Measurements from ENCODE around the gene NOP58.

The NOP58 gene

DNA sequence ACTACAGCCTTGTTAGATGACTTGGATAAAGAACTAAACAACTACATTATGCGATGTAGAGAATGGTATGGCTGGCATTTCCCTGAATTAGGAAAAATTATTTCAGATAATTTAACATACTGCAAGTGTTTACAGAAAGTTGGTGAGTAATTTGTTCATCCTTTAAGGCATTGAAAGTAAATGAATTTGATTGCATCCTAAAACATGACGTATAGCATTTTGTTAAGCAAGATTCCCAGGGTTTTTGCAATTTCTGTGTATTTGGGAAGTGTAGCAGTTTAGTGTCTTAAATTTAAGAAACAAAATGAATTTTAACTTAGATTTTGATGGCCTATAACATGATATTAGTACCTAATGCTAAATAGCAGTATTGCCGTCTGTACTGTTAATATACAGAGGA, 24.8 kb downstream of the NOP58 start:
- H2AFZ ChIP-seq (ENCODE audit: insufficient read depth, low read length, poor library complexity): no peak overlapping the region
- H3K23ac ChIP-seq (ENCODE audit: low read length): no peak overlapping the region
- H3K4me2 ChIP-seq (ENCODE audit: low read length): no peak overlapping the region
- no peak overlapping the region for H3K9ac ChIP-seq (ENCODE audit: low read length)
- H3K27ac ChIP-seq (ENCODE audit: low read depth, low read length): no peak overlapping the region
- no CpG with 5 or more reads among the region's 3 CpGs for WGBS (ENCODE audit: extremely low coverage, insufficient coverage, insufficient read length)
- no peak overlapping the region for H2AK5ac ChIP-seq (ENCODE audit: low read length)
- H3K79me2 ChIP-seq (ENCODE audit: control insufficient read depth, insufficient read depth, low read length, poor library complexity): no peaks in the 10 kb centered on the region
- no peak overlapping the region for H2BK12ac ChIP-seq (ENCODE audit: low read length)
- no peaks in the 10 kb centered on the region for H3K79me1 ChIP-seq (ENCODE audit: low read length)
- H3K27me3 ChIP-seq (ENCODE audit: insufficient read depth, low read length): no peaks in the 10 kb centered on the region
- no peak overlapping the region for H4K8ac ChIP-seq (ENCODE audit: low read depth, low read length)
- peaks cover 46 to 48% of the 10 kb centered on the region in 2 experiments for H3K36me3 ChIP-seq (ENCODE audit: control insufficient read depth in 1 of 2, insufficient read depth in 2 of 2, low read length in 2 of 2)
- H2BK120ac ChIP-seq (ENCODE audit: insufficient read depth, low read length, poor library complexity): no peak overlapping the region
- no peak overlapping the region for H3K4ac ChIP-seq (ENCODE audit: low read depth, low read length)
- H4K91ac ChIP-seq (ENCODE audit: low read depth, low read length): no peak overlapping the region
- no peak overlapping the region for H3K4me3 ChIP-seq (ENCODE audit: low read depth, low read length)
- no peak overlapping the region for H2BK5ac ChIP-seq (ENCODE audit: low read depth, low read length, poor library complexity)
- no peaks in the 10 kb centered on the region for H3K4me1 ChIP-seq (ENCODE audit: control insufficient read depth in 1 of 2, insufficient read depth in 2 of 2, low read length in 2 of 2)
- H4K12ac ChIP-seq (ENCODE audit: low read depth, low read length): no peak overlapping the region
- H3K9me3 ChIP-seq (ENCODE audit: insufficient read depth, low read depth, low read length): no peaks in the 10 kb centered on the region
- no peak for DNase-seq
- no peak overlapping the region for H3K14ac ChIP-seq (ENCODE audit: low read length)
- H3K18ac ChIP-seq (ENCODE audit: low read length): no peak overlapping the region

- no peak overlapping the region for H3K14ac ChIP-seq (ENCODE audit: low read length)
Observed at GRCh38 chr2:202290970-202291369, 25.4 kb downstream of the NOP58 start.

DNA sequence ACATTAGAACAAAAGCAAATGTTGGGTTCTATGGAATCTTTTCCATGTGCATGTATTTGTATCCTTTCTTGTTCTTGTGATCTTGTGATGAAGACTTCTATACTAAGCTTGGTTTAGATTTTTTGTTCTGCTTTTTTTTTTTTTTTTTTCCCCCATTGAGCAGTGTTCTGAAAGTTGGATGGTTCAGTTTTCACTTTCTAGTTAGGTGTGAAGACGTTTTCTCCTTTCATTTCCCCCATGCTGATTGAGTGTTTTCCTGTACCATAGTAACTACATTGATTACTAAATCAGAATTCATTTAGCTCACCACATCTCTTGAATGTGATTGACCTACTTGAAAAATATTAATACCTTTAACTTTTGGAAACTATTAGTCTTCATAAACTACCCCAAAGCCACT, 34.1 kb downstream of the NOP58 start:
- peaks cover 20 to 28% of the 10 kb centered on the region in 2 experiments for H3K36me3 ChIP-seq (ENCODE audit: control insufficient read depth in 1 of 2, insufficient read depth in 2 of 2, low read length in 2 of 2)

More at GRCh38 chr2:202290970-202291369, 25.4 kb downstream of the NOP58 start:
- H3K27ac ChIP-seq (ENCODE audit: low read depth, low read length): no peak overlapping the region
- no peaks in the 10 kb centered on the region for H3K79me2 ChIP-seq (ENCODE audit: control insufficient read depth, insufficient read depth, low read length, poor library complexity)
- no peak overlapping the region for H2BK5ac ChIP-seq (ENCODE audit: low read depth, low read length, poor library complexity)
- H3K9me3 ChIP-seq (ENCODE audit: insufficient read depth, low read depth, low read length): no peaks in the 10 kb centered on the region
- H3K4me3 ChIP-seq (ENCODE audit: low read depth, low read length): no peak overlapping the region
- no peak overlapping the region for H2BK120ac ChIP-seq (ENCODE audit: insufficient read depth, low read length, poor library complexity)
- H3K9ac ChIP-seq (ENCODE audit: low read length): no peak overlapping the region
- H3K27me3 ChIP-seq (ENCODE audit: insufficient read depth, low read length): no peaks in the 10 kb centered on the region
- no peak overlapping the region for H3K18ac ChIP-seq (ENCODE audit: low read length)
- no peak overlapping the region for H4K12ac ChIP-seq (ENCODE audit: low read depth, low read length)
- H4K91ac ChIP-seq (ENCODE audit: low read depth, low read length): no peak overlapping the region
- WGBS (ENCODE audit: extremely low coverage, insufficient coverage, insufficient read length): no CpG with 5 or more reads among the region's 1 CpG
- no peak overlapping the region for H2BK12ac ChIP-seq (ENCODE audit: low read length)
- H3K4ac ChIP-seq (ENCODE audit: low read depth, low read length): no peak overlapping the region
- no peaks in the 10 kb centered on the region for H3K4me1 ChIP-seq (ENCODE audit: control insufficient read depth in 1 of 2, insufficient read depth in 2 of 2, low read length in 2 of 2)
- H4K8ac ChIP-seq (ENCODE audit: low read depth, low read length): no peak overlapping the region
- no peak overlapping the region for H2AK5ac ChIP-seq (ENCODE audit: low read length)
- H3K36me3 ChIP-seq (ENCODE audit: control insufficient read depth in 1 of 2, insufficient read depth in 2 of 2, low read length in 2 of 2): peaks cover 41 to 45% of the 10 kb centered on the region in 2 experiments
- no peak overlapping the region for H3K4me2 ChIP-seq (ENCODE audit: low read length)
- DNase-seq: no peak
- H3K79me1 ChIP-seq (ENCODE audit: low read length): no peaks in the 10 kb centered on the region
- H2AFZ ChIP-seq (ENCODE audit: insufficient read depth, low read length, poor library complexity): no peak overlapping the region
- H3K23ac ChIP-seq (ENCODE audit: low read length): no peak overlapping the region

GRCh38 chr2:202306034-202306433, 40.5 kb downstream of the NOP58 start:
- no peak overlapping the region for H4K8ac ChIP-seq (ENCODE audit: low read depth, low read length)
- H3K4ac ChIP-seq (ENCODE audit: low read depth, low read length): no peak overlapping the region
- no peak overlapping the region for H3K9ac ChIP-seq (ENCODE audit: low read length)
- no peak overlapping the region for H3K18ac ChIP-seq (ENCODE audit: low read length)
- no peak overlapping the region for H2BK120ac ChIP-seq (ENCODE audit: insufficient read depth, low read length, poor library complexity)
- H3K36me3 ChIP-seq (ENCODE audit: control insufficient read depth in 1 of 2, insufficient read depth in 2 of 2, low read length in 2 of 2): peaks cover 13 to 22% of the 10 kb centered on the region in 2 experiments
- no peak overlapping the region for H2BK5ac ChIP-seq (ENCODE audit: low read depth, low read length, poor library complexity)
- H3K4me2 ChIP-seq (ENCODE audit: low read length): no peak overlapping the region
- H3K79me2 ChIP-seq (ENCODE audit: control insufficient read depth, insufficient read depth, low read length, poor library complexity): no peaks in the 10 kb centered on the region
- H3K4me3 ChIP-seq (ENCODE audit: low read depth, low read length): no peak overlapping the region
- H2BK12ac ChIP-seq (ENCODE audit: low read length): no peak overlapping the region
- no peak for DNase-seq
- no peak overlapping the region for H3K27ac ChIP-seq (ENCODE audit: low read depth, low read length)
- H3K14ac ChIP-seq (ENCODE audit: low read length): no peak overlapping the region
- H3K79me1 ChIP-seq (ENCODE audit: low read length): no peaks in the 10 kb centered on the region
- H3K27me3 ChIP-seq (ENCODE audit: insufficient read depth, low read length): no peaks in the 10 kb centered on the region
- WGBS (ENCODE audit: extremely low coverage, insufficient coverage, insufficient read length): no CpG with 5 or more reads among the region's 3 CpGs
- H3K9me3 ChIP-seq (ENCODE audit: insufficient read depth, low read depth, low read length): no peaks in the 10 kb centered on the region
- no peaks in the 10 kb centered on the region for H3K4me1 ChIP-seq (ENCODE audit: control insufficient read depth in 1 of 2, insufficient read depth in 2 of 2, low read length in 2 of 2)
- no peak overlapping the region for H2AFZ ChIP-seq (ENCODE audit: insufficient read depth, low read length, poor library complexity)
- H4K91ac ChIP-seq (ENCODE audit: low read depth, low read length): no peak overlapping the region
- no peak overlapping the region for H2AK5ac ChIP-seq (ENCODE audit: low read length)
- no peak overlapping the region for H3K23ac ChIP-seq (ENCODE audit: low read length)
- no peak overlapping the region for H4K12ac ChIP-seq (ENCODE audit: low read depth, low read length)

More for the DNA sequence above, 34.1 kb downstream of the NOP58 start:
- H2BK120ac ChIP-seq (ENCODE audit: insufficient read depth, low read length, poor library complexity): no peak overlapping the region
- H3K27ac ChIP-seq (ENCODE audit: low read depth, low read length): no peak overlapping the region
- no peaks in the 10 kb centered on the region for H3K27me3 ChIP-seq (ENCODE audit: insufficient read depth, low read length)
- no peak overlapping the region for H3K9ac ChIP-seq (ENCODE audit: low read length)
- no peak overlapping the region for H4K91ac ChIP-seq (ENCODE audit: low read depth, low read length)
- H3K4me2 ChIP-seq (ENCODE audit: low read length): no peak overlapping the region
- H4K12ac ChIP-seq (ENCODE audit: low read depth, low read length): no peak overlapping the region
- H3K4ac ChIP-seq (ENCODE audit: low read depth, low read length): no peak overlapping the region
- H3K79me1 ChIP-seq (ENCODE audit: low read length): no peaks in the 10 kb centered on the region
- DNase-seq: no peak
- H3K14ac ChIP-seq (ENCODE audit: low read length): no peak overlapping the region
- no peaks in the 10 kb centered on the region for H3K9me3 ChIP-seq (ENCODE audit: insufficient read depth, low read depth, low read length)
- no peak overlapping the region for H3K18ac ChIP-seq (ENCODE audit: low read length)
- no peak overlapping the region for H2BK12ac ChIP-seq (ENCODE audit: low read length)
- H3K79me2 ChIP-seq (ENCODE audit: control insufficient read depth, insufficient read depth, low read length, poor library complexity): no peaks in the 10 kb centered on the region
- H2BK5ac ChIP-seq (ENCODE audit: low read depth, low read length, poor library complexity): no peak overlapping the region
- H3K4me3 ChIP-seq (ENCODE audit: low read depth, low read length): no peak overlapping the region
- H2AK5ac ChIP-seq (ENCODE audit: low read length): no peak overlapping the region
- H3K23ac ChIP-seq (ENCODE audit: low read length): no peak overlapping the region
- no peak overlapping the region for H2AFZ ChIP-seq (ENCODE audit: insufficient read depth, low read length, poor library complexity)
- H4K8ac ChIP-seq (ENCODE audit: low read depth, low read length): no peak overlapping the region
- WGBS (ENCODE audit: extremely low coverage, insufficient coverage, insufficient read length): no CpG with 5 or more reads among the region's 1 CpG
- H3K4me1 ChIP-seq (ENCODE audit: control insufficient read depth in 1 of 2, insufficient read depth in 2 of 2, low read length in 2 of 2): no peaks in the 10 kb centered on the region
